Effector CD8-positive, alpha-beta T cell (primary cell): ENCODE results near the gene ZBTB20.

Source experiments
- DNase-seq: peaks from one replicate; lab custom pipeline; 2025; lab: John Stamatoyannopoulos, UW

Gene ZBTB20

GRCh38 chr3:114673481-114673880 lies 473.6 kb downstream of the ZBTB20 start:
- no peak for DNase-seq

- no peak for DNase-seq
These were observed 474.2 kb downstream of the ZBTB20 start for GRCh38 chr3:114672692-114673447.

GRCh38 chr3:114671741-114672510 lies 475.2 kb downstream of the ZBTB20 start:
- DNase-seq: no peak

GRCh38 chr3:114669614-114670013 lies 477.5 kb downstream of the ZBTB20 start:
- no peak for DNase-seq

GRCh38 chr3:114668099-114668498 lies 479.0 kb downstream of the ZBTB20 start:
- DNase-seq: no peak

- no peak for DNase-seq
These were observed 480.5 kb downstream of the ZBTB20 start for GRCh38 chr3:114666623-114667022.

- DNase-seq: no peak
These were observed 483.1 kb downstream of the ZBTB20 start for GRCh38 chr3:114664006-114664405.

GRCh38 chr3:114660808-114661207 lies 486.3 kb downstream of the ZBTB20 start:
- DNase-seq: no peak

- DNase-seq: no peak
These were observed 487.0 kb downstream of the ZBTB20 start for GRCh38 chr3:114660124-114660523.

GRCh38 chr3:114659109-114660061 lies 487.7 kb downstream of the ZBTB20 start:
- DNase-seq: no peak

- no peak for DNase-seq
These were observed 495.5 kb downstream of the ZBTB20 start for GRCh38 chr3:114651555-114651954.

GRCh38 chr3:114650808-114651207 lies 496.3 kb downstream of the ZBTB20 start:
- DNase-seq: no peak

- no peak for DNase-seq
These were observed 497.8 kb downstream of the ZBTB20 start for GRCh38 chr3:114649331-114649730.

- no peak for DNase-seq
These were observed 500.6 kb downstream of the ZBTB20 start for GRCh38 chr3:114646526-114646925.

- DNase-seq: no peak
These were observed 501.7 kb downstream of the ZBTB20 start for GRCh38 chr3:114645392-114645791.

GRCh38 chr3:114644367-114644766 lies 502.7 kb downstream of the ZBTB20 start:
- DNase-seq: no peak

GRCh38 chr3:114642951-114643741 lies 503.9 kb downstream of the ZBTB20 start:
- DNase-seq: no peak

- DNase-seq: no peak
These were observed 507.0 kb downstream of the ZBTB20 start for GRCh38 chr3:114640126-114640525.

- DNase-seq: no peak
These were observed 507.9 kb downstream of the ZBTB20 start for GRCh38 chr3:114639171-114639570.

GRCh38 chr3:114635878-114636277 lies 511.2 kb downstream of the ZBTB20 start:
- DNase-seq: no peak

- DNase-seq: no peak
These were observed 512.5 kb downstream of the ZBTB20 start for GRCh38 chr3:114634635-114635034.
